Ovary (tissue), 9 donors: ENCODE data around the gene VSTM5. TPM values are rescaled to one million over a fixed set of nuclear protein-coding genes. Genes with fewer than 3 reads are reported as not detected.
A peak's percentile ranks its signal among the peaks of the same experiment; 100 is the strongest.

Experiments used
- DNase-seq, 5 donors: peaks; one replicate each; pipeline ENCODE4 v3.0.0-alpha.2; 2019 to 2020
- H3K27ac ChIP-seq, 2 donors: fragments of 200-600 bp; one replicate each; pipeline versions ENCODE4 v1.5.1 to v1.8.0; 2019 to 2022
- H3K27me3 ChIP-seq: fragments of 200-600 bp; one replicate; pipeline ENCODE4 v1.8.0; 2022
- H3K36me3 ChIP-seq: fragments of 200-600 bp; sonication (generic); one replicate; pipeline ENCODE4 v1.5.1; 2019
- H3K4me1 ChIP-seq: one replicate; pipeline ENCODE4 v1.8.1; 2013; ENCODE audit warnings: mild to moderate bottlenecking, moderate library complexity; ENCODE audit not compliant: insufficient read depth
- H3K4me3 ChIP-seq: fragments of 200-600 bp; sonication (generic); one replicate; pipeline ENCODE4 v1.5.1; 2017
- H3K9me3 ChIP-seq, 2 donors: fragments of 200-600 bp in 1 of 2; sonication (generic) in 1 of 2; one replicate each; pipeline versions ENCODE4 v1.5.1 to v1.8.1; 2013 to 2019; ENCODE audit warnings: mild to moderate bottlenecking in 1 of 2, moderate library complexity in 1 of 2
- EP300 ChIP-seq: sonication (generic); formaldehyde crosslinking; IDR thresholded peaks from one replicate; pipeline ENCODE4 v1.6.1; 2017; ENCODE audit warnings: antibody characterized with exemption
- POLR2A ChIP-seq: fragments of 450-650 bp; IDR thresholded peaks from one replicate; pipeline ENCODE4 v1.6.1; 2017; ENCODE audit warnings: antibody characterized with exemption, mild to moderate bottlenecking, moderate library complexity
- WGBS, 3 donors: extraction: QIAGEN DNeasy Blood & Tissue Kit in 1 of 3; methylation state at CpG; one replicate each; pipeline versions ENCODE4 v1.1.5 to v1.1.7; 2013 to 2017; 5-methylcytosine and 5-hydroxymethylcytosine counted together
- intact Hi-C, 4 donors: fragments of 100-400 bp; cut with DNase I; formaldehyde crosslinking; loops; one replicate each; pipeline versions ENCODE4 v1.11.0 to v1.15.1; 2022 to 2023
- polyA plus RNA-seq, 2 donors: library from polyadenylated mRNA; stranded (reverse); fragments of 200-250 nt in 1 of 2; fragments of 350-450 nt in 1 of 2; fragmentation: Illumina TruSeq in 1 of 2; extraction: RNeasy Lipid Tissue Mini Kit (QIAGEN cat#74804) in 1 of 2; gene quantifications; one replicate each; pipeline ENCODE4 v1.2.3, GENCODE V29; 2013 to 2014
- total RNA-seq, 7 donors: library from RNA; depleted of rRNA in 2 of 7; stranded (reverse); fragments of >200 nt in 2 of 7; fragmentation: NEBNext Ultra II Directional in 3 of 7; extraction: Animal tissue kit (Norgen Biotek cat#: 25700) in 3 of 7; gene quantifications; one replicate each; pipeline versions ENCODE4 v1.1.0 to v1.2.4, GENCODE V29; 2016 to 2023
- TF ChIP-seq, protein P1 (sequence below), 3 donors: fragments of 450-650 bp in 2 of 3; fragments of 200-600 bp in 1 of 3; IDR thresholded peaks; one replicate each; pipeline versions ENCODE4 v1.5.1 to v1.8.0; 2016 to 2022; ENCODE audit warnings: antibody characterized with exemption in 3 of 3, mild to moderate bottlenecking in 1 of 3
- donor health status: DM: no; HTN: no; CAD: no; lungs with moderate emphysema.
- donor health status: DM: no; HTN: no; CAD: no.
- donor health status: Bipolar disorder and iron deficiency.
- donor health status: DM: yes; HTN: yes; CAD: no.
- donor health status: DM: no; HTN: no; CAD: no.
- donor health status: DM: yes; HTN: yes; CAD: no.

Gene VSTM5
- total and polyA plus RNA-seq, 9 donors, result 0.11 to 0.87 (median 0.25) TPM; not detected in 3

GRCh38 chr11:93784935-93785360 lies 65.5 kb downstream of the VSTM5 start:
- H3K27me3 ChIP-seq, result no peaks in the 10 kb centered on the region
- peak overlapping the region; percentile 96 for H3K4me3 ChIP-seq
- peak overlapping the region in 1 of 2 donors; percentile 80 for H3K27ac ChIP-seq
- H3K9me3 ChIP-seq, result no peaks in the 10 kb centered on the region
- peaks cover 8% of the 10 kb centered on the region for H3K4me1 ChIP-seq
- intact Hi-C loops, result loop anchor here in 3 of 4 donors (5.0 kb wide), 1 partner anchor 43 kb away; the partner anchor contains the start of genes C11orf54 (in 3 of the 3) and TAF1D (in 3 of the 3)
- H3K36me3 ChIP-seq, result no peaks in the 10 kb centered on the region
- no peak for DNase-seq
- TF ChIP-seq EP300 (no peak), POLR2A (no peak)
- TF ChIP-seq, protein P1, sequence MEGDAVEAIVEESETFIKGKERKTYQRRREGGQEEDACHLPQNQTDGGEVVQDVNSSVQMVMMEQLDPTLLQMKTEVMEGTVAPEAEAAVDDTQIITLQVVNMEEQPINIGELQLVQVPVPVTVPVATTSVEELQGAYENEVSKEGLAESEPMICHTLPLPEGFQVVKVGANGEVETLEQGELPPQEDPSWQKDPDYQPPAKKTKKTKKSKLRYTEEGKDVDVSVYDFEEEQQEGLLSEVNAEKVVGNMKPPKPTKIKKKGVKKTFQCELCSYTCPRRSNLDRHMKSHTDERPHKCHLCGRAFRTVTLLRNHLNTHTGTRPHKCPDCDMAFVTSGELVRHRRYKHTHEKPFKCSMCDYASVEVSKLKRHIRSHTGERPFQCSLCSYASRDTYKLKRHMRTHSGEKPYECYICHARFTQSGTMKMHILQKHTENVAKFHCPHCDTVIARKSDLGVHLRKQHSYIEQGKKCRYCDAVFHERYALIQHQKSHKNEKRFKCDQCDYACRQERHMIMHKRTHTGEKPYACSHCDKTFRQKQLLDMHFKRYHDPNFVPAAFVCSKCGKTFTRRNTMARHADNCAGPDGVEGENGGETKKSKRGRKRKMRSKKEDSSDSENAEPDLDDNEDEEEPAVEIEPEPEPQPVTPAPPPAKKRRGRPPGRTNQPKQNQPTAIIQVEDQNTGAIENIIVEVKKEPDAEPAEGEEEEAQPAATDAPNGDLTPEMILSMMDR (IDR thresholded peaks at IDR 0.05), result no peak
- 0% methylated on average over 13 of the region's 13 CpGs for WGBS, 3 donors

DNA sequence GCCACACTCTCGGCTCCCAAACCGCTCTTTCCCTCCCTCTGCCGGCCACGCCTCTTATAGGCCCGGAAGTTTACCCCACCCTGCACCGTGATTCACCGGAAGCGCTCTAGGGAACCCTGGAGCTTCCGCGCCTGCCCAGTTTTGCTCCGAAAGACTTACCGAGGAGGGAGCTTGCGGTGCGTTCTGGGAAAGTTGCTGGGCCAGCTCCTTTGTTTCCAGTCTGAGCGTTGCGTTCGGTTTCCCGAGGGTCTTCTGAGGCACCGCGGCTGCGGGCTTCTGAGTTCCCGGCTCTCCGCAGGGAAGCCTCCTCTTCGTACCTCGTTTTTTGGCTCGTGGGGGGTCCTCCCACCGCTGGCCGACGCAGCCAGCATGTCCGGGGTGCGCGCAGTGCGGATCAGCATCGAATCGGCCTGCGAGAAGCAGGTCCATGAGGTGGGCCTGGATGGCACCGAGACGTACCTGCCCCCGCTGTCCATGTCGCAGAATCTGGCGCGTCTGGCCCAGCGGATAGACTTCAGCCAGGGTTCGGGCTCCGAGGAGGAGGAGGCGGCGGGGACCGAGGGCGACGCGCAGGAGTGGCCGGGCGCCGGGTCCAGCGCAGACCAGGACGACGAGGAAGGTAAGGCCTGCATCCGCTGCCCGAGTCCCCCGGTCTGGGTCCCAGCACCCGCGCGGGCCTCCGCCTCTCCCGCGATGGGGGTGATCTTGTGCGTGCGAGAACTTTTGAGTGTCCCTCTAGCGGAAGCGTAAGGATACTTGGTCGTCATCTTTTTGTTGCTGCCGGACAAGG lies 66.1 kb downstream of the VSTM5 start, which contains the start of gene MED17:
MED17 (plus strand) TSS at position 138 of the 790 bp plus-strand sequence; CDS start at position 370, 232 bp downstream.
- DNase-seq, result peak; percentile 89 to 92 (median 90)
- Histone ChIP-seq H3K27ac (peak within 1 kb of the TSS; percentile 37 to 80), H3K9me3 (no peaks in the 10 kb centered on the region), H3K36me3 (no peaks in the 10 kb centered on the region), H3K4me1 (peaks cover 8% of the 10 kb centered on the region), H3K27me3 (no peaks in the 10 kb centered on the region), H3K4me3 (peak within 1 kb of the TSS; percentile 96)
- intact Hi-C loops, result loop anchor here in 3 of 4 donors (5.0 kb wide), 1 partner anchor 42 kb away; the partner anchor contains the start of genes C11orf54 (in 3 of the 3) and TAF1D (in 3 of the 3)
- WGBS, 3 donors, result 0% methylated on average over 70 to 72 of the region's 72 CpGs
- TF ChIP-seq EP300, result no peak
- TF ChIP-seq, protein P1 (IDR thresholded peaks at IDR 0.05), result peak in 1 of 3 donors; percentile 58
- peak; percentile 76 for TF ChIP-seq POLR2A

GRCh38 chr11:93783765-93784144 lies 66.7 kb downstream of the VSTM5 start:
- peak overlapping the region; percentile 96 for H3K4me3 ChIP-seq
- no peaks in the 10 kb centered on the region for H3K9me3 ChIP-seq
- intact Hi-C loops, result loop anchor here in 3 of 4 donors (5.0 kb wide), 1 partner anchor 41 kb away; the partner anchor contains the start of genes C11orf54 (in 3 of the 3) and TAF1D (in 3 of the 3)
- no peak overlapping the region for H3K27ac ChIP-seq
- no peaks in the 10 kb centered on the region for H3K27me3 ChIP-seq
- H3K36me3 ChIP-seq, result no peaks in the 10 kb centered on the region
- H3K4me1 ChIP-seq, result peaks cover 8% of the 10 kb centered on the region
- 0% methylated on average over 10 of the region's 10 CpGs for WGBS, 3 donors
- no peak for DNase-seq
- TF ChIP-seq EP300 (no peak), POLR2A (no peak)
- TF ChIP-seq, protein P1 (IDR thresholded peaks at IDR 0.05), result peak in 1 of 3 donors; percentile 58

- Histone ChIP-seq H3K4me3 (peak overlapping the region; percentile 96), H3K9me3 (no peaks in the 10 kb centered on the region), H3K27me3 (no peaks in the 10 kb centered on the region), H3K27ac (no peak overlapping the region), H3K36me3 (no peaks in the 10 kb centered on the region), H3K4me1 (peaks cover 8% of the 10 kb centered on the region)
- 39 to 42% (median 41%) methylated on average over 7 of the region's 7 CpGs for WGBS, 3 donors
- TF ChIP-seq, protein P1 (IDR thresholded peaks at IDR 0.05), result no peak
- no peak for TF ChIP-seq EP300
- TF ChIP-seq POLR2A, result no peak
- intact Hi-C loops, result loop anchor here in 3 of 4 donors (5.0 kb wide), 1 partner anchor 41 kb away; the partner anchor contains the start of genes C11orf54 (in 3 of the 3) and TAF1D (in 3 of the 3)
- no peak for DNase-seq
Observed at GRCh38 chr11:93783362-93783761, 67.1 kb downstream of the VSTM5 start.
